Esophagus muscularis mucosa (tissue), 4 donors: ENCODE results near the gene NPTXR.

Source experiments
- EP300 ChIP-seq: sonication (generic); formaldehyde crosslinking; IDR thresholded peaks from one replicate; pipeline ENCODE4 v1.6.1; 2017; ENCODE audit warnings: antibody characterized with exemption
- POLR2A ChIP-seq: fragments of 450-650 bp; IDR thresholded peaks from one replicate; pipeline ENCODE4 v1.6.1; 2017; ENCODE audit warnings: antibody characterized with exemption, moderate library complexity, mild to moderate bottlenecking, low read depth
- TF ChIP-seq, protein P1 (sequence below), 3 experiments: fragments of 200-600 bp in 2 of 3; fragments of 450-650 bp in 1 of 3; sonication (generic) in 2 of 3; IDR thresholded peaks; one replicate each; pipeline ENCODE4 v1.5.1; 2017 to 2019; ENCODE audit warnings: antibody characterized with exemption in 3 of 3, mild to moderate bottlenecking in 2 of 3, moderate library complexity in 1 of 3

DNA sequence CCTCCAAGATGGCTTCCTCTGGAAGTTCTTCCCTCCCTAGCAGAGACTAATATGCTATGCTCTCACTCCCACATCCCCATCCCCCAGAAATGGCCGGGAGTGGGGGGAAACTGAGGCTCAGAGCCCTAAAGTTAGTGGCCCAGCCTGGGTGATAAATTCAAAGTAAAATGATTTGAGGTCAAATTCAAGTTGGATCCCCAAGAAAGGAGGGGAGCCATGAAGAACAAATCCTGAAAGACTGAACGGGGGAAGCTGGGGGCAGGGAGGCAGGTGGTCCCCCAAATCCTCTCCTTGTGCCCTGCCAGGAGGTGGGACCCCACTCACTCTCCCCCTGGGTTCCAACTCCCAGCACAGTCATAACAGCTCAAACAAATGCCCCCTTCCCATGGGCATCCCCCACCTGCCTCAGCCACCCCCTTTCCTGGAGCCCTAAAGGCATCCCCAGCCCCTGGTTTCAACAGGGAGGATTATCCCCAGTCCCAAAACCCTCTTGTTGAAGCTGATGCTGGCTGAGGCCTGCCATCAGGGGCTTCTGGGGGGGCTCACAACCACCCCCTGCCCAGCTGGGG is 27.0 kb upstream of the NPTXR start:
- TF ChIP-seq, protein P1, sequence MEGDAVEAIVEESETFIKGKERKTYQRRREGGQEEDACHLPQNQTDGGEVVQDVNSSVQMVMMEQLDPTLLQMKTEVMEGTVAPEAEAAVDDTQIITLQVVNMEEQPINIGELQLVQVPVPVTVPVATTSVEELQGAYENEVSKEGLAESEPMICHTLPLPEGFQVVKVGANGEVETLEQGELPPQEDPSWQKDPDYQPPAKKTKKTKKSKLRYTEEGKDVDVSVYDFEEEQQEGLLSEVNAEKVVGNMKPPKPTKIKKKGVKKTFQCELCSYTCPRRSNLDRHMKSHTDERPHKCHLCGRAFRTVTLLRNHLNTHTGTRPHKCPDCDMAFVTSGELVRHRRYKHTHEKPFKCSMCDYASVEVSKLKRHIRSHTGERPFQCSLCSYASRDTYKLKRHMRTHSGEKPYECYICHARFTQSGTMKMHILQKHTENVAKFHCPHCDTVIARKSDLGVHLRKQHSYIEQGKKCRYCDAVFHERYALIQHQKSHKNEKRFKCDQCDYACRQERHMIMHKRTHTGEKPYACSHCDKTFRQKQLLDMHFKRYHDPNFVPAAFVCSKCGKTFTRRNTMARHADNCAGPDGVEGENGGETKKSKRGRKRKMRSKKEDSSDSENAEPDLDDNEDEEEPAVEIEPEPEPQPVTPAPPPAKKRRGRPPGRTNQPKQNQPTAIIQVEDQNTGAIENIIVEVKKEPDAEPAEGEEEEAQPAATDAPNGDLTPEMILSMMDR (IDR thresholded peaks at IDR 0.05) = no peak
- no peak for TF ChIP-seq POLR2A
- TF ChIP-seq EP300 = no peak
